ENCODE data around the gene PERM1. TPM values are rescaled to one million over a fixed set of nuclear protein-coding genes. Genes with fewer than 3 reads are reported as not detected.

PERM1 gene
- total and polyA plus RNA-seq, 2 of the 13 experiments (the other 11 are each of a cell fraction or from before 2014, with no cell fraction given) = 0.04 to 0.29 TPM

- TF ChIP-seq ZNF142 (CRISPR knock-in tag; IDR thresholded peaks at IDR 0.05) = no peak
- no peak for TF ChIP-seq SOX13 (IDR thresholded peaks at IDR 0.05)
- TF ChIP-seq SOX13 (CRISPR knock-in tag; conservative IDR thresholded peaks at IDR 0.05 in 1 of 2, IDR thresholded peaks at IDR 0.05 in 1 of 2) = no peak
- TF ChIP-seq ZNF792 (CRISPR knock-in tag; IDR thresholded peaks at IDR 0.05) = no peak
- no peak; the same call in 1 of the 2 replicates for TF ChIP-seq ZGPAT (CRISPR knock-in tag; IDR thresholded peaks at IDR 0.05)
- TF ChIP-seq ZNF335 (CRISPR knock-in tag; IDR thresholded peaks at IDR 0.05) = no peak
- TF ChIP-seq ZNF512 (CRISPR knock-in tag; IDR thresholded peaks at IDR 0.05) = no peak
- TF ChIP-seq PITX1 (CRISPR knock-in tag; IDR thresholded peaks at IDR 0.05) = no peak
- no peak for TF ChIP-seq AKNA (CRISPR knock-in tag; IDR thresholded peaks at IDR 0.05; ENCODE audit: borderline replicate concordance)
- TF ChIP-seq GABPA (IDR thresholded peaks at IDR 0.05; ENCODE audit: low read depth, low read length) = no peak
- TF ChIP-seq GABPA (CRISPR knock-in tag; IDR thresholded peaks at IDR 0.05; ENCODE audit: low read depth) = no peak
- TF ChIP-seq ZNF333 (CRISPR knock-in tag; IDR thresholded peaks at IDR 0.05; ENCODE audit: borderline replicate concordance) = 0 out of 2 replicates have a peak, but pooled peaks have one; percentile 5
- TF ChIP-seq SAFB2 (CRISPR knock-in tag; IDR thresholded peaks at IDR 0.05; ENCODE audit: borderline replicate concordance, low read depth) = peak; percentile 41; the same call in 1 of the 2 replicates
Measured at GRCh38 chr1:1001057-1001783, 19.3 kb upstream of the PERM1 start (continued).
